Measurements from ENCODE around the gene ZNF225. TPM values are rescaled to one million over a fixed set of nuclear protein-coding genes. Genes with fewer than 3 reads are reported as not detected.
A peak's percentile ranks its signal among the peaks of the same experiment; 100 is the strongest.
"Not testable (repeated sequence)": the region's sequence is repeated elsewhere in the genome, so short reads cannot be mapped to it uniquely, and the experiment has no call there.

Gene ZNF225
- total RNA-seq, 1 donor from 2014 or later = 0.63 TPM

- no peak for DNase-seq (ENCODE audit: low read depth)
- no peak for TF ChIP-seq CTCF (conservative IDR thresholded peaks at IDR 0.05; ENCODE audit: low read depth, low read length)
- H3K4me3 ChIP-seq (ENCODE audit: low read depth, low read length) = peak overlapping the region; percentile 86
Observed at GRCh38 chr19:44113784-44114390, 688 bp downstream of the ZNF225 start.

GRCh38 chr19:44121162-44121561 is 8.0 kb downstream of the ZNF225 start:
- H3K4me3 ChIP-seq (ENCODE audit: low read depth, low read length); DNase-seq (ENCODE audit: low read depth): not testable (repeated sequence)

GRCh38 chr19:44131955-44132354 is 18.8 kb downstream of the ZNF225 start:
- no peak for DNase-seq (ENCODE audit: low read depth)
- TF ChIP-seq CTCF (conservative IDR thresholded peaks at IDR 0.05; ENCODE audit: low read depth, low read length) = no peak

GRCh38 chr19:44141191-44142058 is 28.2 kb downstream of the ZNF225 start, which contains the start of gene ZNF234:
TSS of gene ZNF234 (plus strand) at chr19:44141554. CDS start at chr19:44144633, 3,079 bp downstream.
- TF ChIP-seq CTCF (conservative IDR thresholded peaks at IDR 0.05; ENCODE audit: low read depth, low read length) = no peak
- DNase-seq (ENCODE audit: low read depth) = peak; percentile 18
- H3K4me3 ChIP-seq (ENCODE audit: low read depth, low read length) = peak within 1 kb of the TSS; percentile 85

More at GRCh38 chr19:44131955-44132354, 18.8 kb downstream of the ZNF225 start:
- H3K4me3 ChIP-seq (ENCODE audit: low read depth, low read length) = no peak overlapping the region

- no peak for TF ChIP-seq CTCF (conservative IDR thresholded peaks at IDR 0.05; ENCODE audit: low read depth, low read length)
Observed at GRCh38 chr19:44142059-44142433, 28.8 kb downstream of the ZNF225 start.

GRCh38 chr19:44149776-44150175 is 36.6 kb downstream of the ZNF225 start:
- TF ChIP-seq CTCF (conservative IDR thresholded peaks at IDR 0.05; ENCODE audit: low read depth, low read length) = no peak
- no peak overlapping the region for H3K4me3 ChIP-seq (ENCODE audit: low read depth, low read length)
- no peak for DNase-seq (ENCODE audit: low read depth)

More at GRCh38 chr19:44142059-44142433, 28.8 kb downstream of the ZNF225 start:
- peak overlapping the region; percentile 85 for H3K4me3 ChIP-seq (ENCODE audit: low read depth, low read length)
- no peak for DNase-seq (ENCODE audit: low read depth)

GRCh38 chr19:44151491-44151890 is 38.3 kb downstream of the ZNF225 start:
- no peak for DNase-seq (ENCODE audit: low read depth)
- no peak overlapping the region for H3K4me3 ChIP-seq (ENCODE audit: low read depth, low read length)
- TF ChIP-seq CTCF (conservative IDR thresholded peaks at IDR 0.05; ENCODE audit: low read depth, low read length) = no peak

Measured in epithelial cell of proximal tubule (primary cell).